Testis (tissue), 3 donors: ENCODE data around the gene RNF114. TPM values are rescaled to one million over a fixed set of nuclear protein-coding genes. Genes with fewer than 3 reads are reported as not detected.
"Not testable (repeated sequence)": the region's sequence is repeated elsewhere in the genome, so short reads cannot be mapped to it uniquely, and the experiment has no call there.

Source experiments
- DNase-seq: peaks from one replicate; pipeline ENCODE4 v3.0.0-alpha.2; 2019
- H3K27ac ChIP-seq, 2 donors: fragments of 200-600 bp; sonication (generic); one replicate each; pipeline ENCODE4 v1.5.1; 2019
- H3K27me3 ChIP-seq: fragments of 200-600 bp; sonication (generic); one replicate; pipeline ENCODE4 v1.5.1; 2019
- H3K36me3 ChIP-seq: fragments of 200-600 bp; sonication (generic); one replicate; pipeline ENCODE4 v1.5.1; 2017; ENCODE audit warnings: low read depth; ENCODE audit errors: missing control alignments
- H3K4me1 ChIP-seq: fragments of 200-600 bp; sonication (generic); one replicate; pipeline ENCODE4 v1.5.1; 2019
- H3K4me3 ChIP-seq, 2 donors: fragments of 200-600 bp; sonication (generic); one replicate each; pipeline ENCODE4 v1.5.1; 2017 to 2019
- H3K9me3 ChIP-seq: fragments of 200-600 bp; sonication (generic); one replicate; pipeline ENCODE4 v1.5.1; 2017
- CTCF ChIP-seq, 3 experiments: fragments of 450-650 bp in 2 of 3; fragments of 200-600 bp in 1 of 3; sonication (generic) in 1 of 3; IDR thresholded peaks; one replicate each; pipeline ENCODE4 v1.5.1; 2016 to 2019; ENCODE audit warnings: antibody characterized with exemption in 3 of 3, mild to moderate bottlenecking in 2 of 3, moderate library complexity in 1 of 3
- POLR2A ChIP-seq: fragments of 450-650 bp; IDR thresholded peaks from one replicate; pipeline ENCODE4 v1.6.1; 2017; ENCODE audit warnings: antibody characterized with exemption, mild to moderate bottlenecking, moderate library complexity
- WGBS, 2 donors: methylation state at CpG; one replicate each; pipeline ENCODE4 v1.1.5; 2018; 5-methylcytosine and 5-hydroxymethylcytosine counted together
- intact Hi-C: fragments of 100-400 bp; cut with DNase I; formaldehyde crosslinking; loops from one replicate; pipeline ENCODE4 v1.15.1; 2023; ENCODE audit warnings: low total_unique reads
- polyA plus RNA-seq: library from polyadenylated mRNA; stranded (reverse); fragments of 350-450 nt; fragmentation: Illumina TruSeq; extraction: RNeasy Lipid Tissue Mini Kit (QIAGEN cat#74804); gene quantifications from one replicate; pipeline ENCODE4 v1.2.3, GENCODE V29; 2014; ENCODE audit warnings: low read depth, low replicate concordance; ENCODE audit not compliant: insufficient read depth
- total RNA-seq, 2 donors: library from RNA; depleted of rRNA; stranded (reverse); fragments of >200 nt; gene quantifications; one replicate each; pipeline ENCODE4 v1.2.3, GENCODE V29; 2016

Gene RNF114
- total and polyA plus RNA-seq, 3 donors from 2014 or later: 472 to 531 (median 479) TPM

DNA sequence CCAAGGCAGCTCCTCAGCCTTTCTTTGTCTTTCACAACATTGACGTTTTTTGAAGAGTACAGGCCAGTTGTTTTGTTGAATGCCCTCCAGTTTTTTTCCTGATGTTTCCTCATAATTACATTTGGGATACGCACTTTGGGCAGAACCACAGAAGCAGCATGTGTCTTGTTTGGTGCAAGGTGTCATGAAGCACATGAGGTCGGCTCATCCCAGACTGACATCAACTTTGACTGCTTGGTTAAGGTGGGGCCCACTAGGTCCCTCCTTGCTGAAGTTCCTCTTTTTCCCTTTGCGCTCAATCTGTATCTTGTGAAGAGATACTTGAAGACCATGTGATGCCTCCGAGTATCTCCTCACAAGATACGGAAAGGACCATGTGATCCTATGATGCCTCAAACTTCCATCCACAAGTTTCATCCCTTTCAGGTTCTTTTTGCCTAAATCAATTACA is 57.1 kb downstream of the RNF114 start:
- H3K27ac ChIP-seq: no peak overlapping the region
- no peaks in the 10 kb centered on the region for H3K9me3 ChIP-seq
- H3K36me3 ChIP-seq: no peaks in the 10 kb centered on the region
- peaks cover 25% of the 10 kb centered on the region for H3K4me1 ChIP-seq
- WGBS, 2 donors: 65 to 71% methylated on average over 6 of the region's 6 CpGs
- H3K27me3 ChIP-seq: no peaks in the 10 kb centered on the region
- intact Hi-C loops: no loop called here
- no peak for DNase-seq
- no peak overlapping the region for H3K4me3 ChIP-seq
- no peak for TF ChIP-seq CTCF (IDR thresholded peaks at IDR 0.05)

DNA sequence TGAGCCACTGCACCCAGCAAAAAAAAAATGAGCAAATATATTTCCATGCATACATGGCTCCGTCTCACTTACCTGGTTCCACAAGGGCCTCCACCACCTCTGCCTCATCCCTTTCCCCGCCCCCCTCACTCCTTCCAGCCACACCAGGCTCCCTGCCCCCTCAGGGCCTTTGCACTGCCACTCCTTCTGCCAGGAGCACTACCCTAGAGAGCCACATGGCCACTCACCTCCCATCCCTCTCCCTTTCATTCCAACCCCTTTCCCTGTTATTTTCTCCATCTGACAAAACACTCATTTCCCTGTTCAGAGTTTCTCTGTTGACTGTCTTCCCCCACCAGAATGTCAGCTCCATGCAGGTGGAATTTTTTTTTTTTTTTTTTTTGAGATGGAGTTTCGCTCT is 59.4 kb downstream of the RNF114 start:
- 94 to 97% methylated on average over 3 of the region's 3 CpGs for WGBS, 2 donors
- no peaks in the 10 kb centered on the region for H3K36me3 ChIP-seq
- TF ChIP-seq CTCF (IDR thresholded peaks at IDR 0.05): no peak
- TF ChIP-seq POLR2A: no peak
- H3K27me3 ChIP-seq: no peaks in the 10 kb centered on the region
- H3K9me3 ChIP-seq: no peaks in the 10 kb centered on the region
- intact Hi-C loops: no loop called here
- no peak overlapping the region for H3K27ac ChIP-seq
- H3K4me1 ChIP-seq: peaks cover 4% of the 10 kb centered on the region
- DNase-seq: no peak
- no peak overlapping the region for H3K4me3 ChIP-seq

DNA sequence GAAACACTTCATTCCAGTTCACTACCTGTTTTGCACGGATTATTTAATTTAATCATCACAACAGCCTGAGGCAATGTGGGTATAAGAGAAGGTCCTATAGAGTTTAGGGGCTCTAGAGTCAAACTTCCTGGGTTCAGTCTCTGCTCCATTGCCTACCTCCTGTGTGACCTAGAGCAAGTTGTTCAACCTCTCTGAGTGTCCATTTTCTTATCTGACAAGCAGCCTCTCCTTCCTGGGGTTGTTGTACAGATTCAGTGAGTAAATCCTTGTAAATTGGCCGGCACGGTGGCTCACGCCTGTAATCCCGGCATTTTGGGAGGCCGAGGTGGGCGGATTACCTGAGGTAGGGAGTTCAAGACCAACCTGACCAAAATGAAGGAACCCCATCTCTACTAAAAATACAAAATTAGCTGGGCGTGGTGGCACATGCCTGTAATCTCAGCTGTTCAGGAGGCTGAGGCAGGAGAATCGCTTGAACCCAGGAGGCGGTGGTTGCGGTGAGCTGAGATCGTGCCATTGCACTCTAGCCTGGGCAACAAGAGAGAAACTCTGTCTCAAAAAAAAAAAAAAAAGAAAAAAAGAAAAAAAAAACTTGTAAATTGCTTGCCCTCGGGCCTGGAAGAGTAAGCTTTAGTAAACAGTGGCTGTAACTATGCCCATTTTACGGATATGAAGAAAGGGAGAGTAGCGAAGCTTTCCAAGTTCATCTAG is 62.4 kb downstream of the RNF114 start:
- H3K4me1 ChIP-seq, H3K9me3 ChIP-seq, H3K4me3 ChIP-seq, H3K27ac ChIP-seq, H3K27me3 ChIP-seq, intact Hi-C loops, H3K36me3 ChIP-seq, DNase-seq: not testable (repeated sequence)
- WGBS, 2 donors: 89 to 94% methylated on average over 15 of the region's 15 CpGs

DNA sequence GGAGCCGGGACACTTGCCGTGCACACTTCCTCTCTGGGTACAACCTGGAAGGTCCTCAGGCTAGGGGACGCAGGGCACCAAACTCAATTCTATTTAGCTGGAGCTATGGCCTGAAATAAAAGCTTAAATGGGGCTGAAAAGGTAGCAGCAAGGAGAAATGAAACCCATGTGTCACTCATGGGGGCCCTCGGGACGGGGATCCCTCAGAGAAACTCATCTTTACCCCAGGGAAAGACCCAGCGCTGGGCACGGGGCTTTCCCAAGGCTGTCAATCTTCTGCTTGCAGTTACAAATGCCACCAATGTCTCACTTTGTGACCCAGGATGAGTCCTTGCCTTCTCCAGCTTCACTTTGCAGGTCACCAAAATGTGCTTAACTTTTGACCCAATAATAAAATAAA is 63.1 kb downstream of the RNF114 start:
- Histone ChIP-seq H3K27me3 (no peaks in the 10 kb centered on the region), H3K9me3 (no peaks in the 10 kb centered on the region), H3K4me3 (no peak overlapping the region), H3K27ac (no peak overlapping the region), H3K4me1 (no peaks in the 10 kb centered on the region), H3K36me3 (no peaks in the 10 kb centered on the region)
- WGBS, 2 donors: 67 to 80% methylated on average over 4 to 7 of the region's 7 CpGs
- intact Hi-C loops: no loop called here
- DNase-seq: no peak
- TF ChIP-seq CTCF (IDR thresholded peaks at IDR 0.05) (no peak), POLR2A (no peak)

GRCh38 chr20:50000548-50001222 is 64.5 kb downstream of the RNF114 start:
- H3K27me3 ChIP-seq, DNase-seq, intact Hi-C loops, H3K9me3 ChIP-seq, H3K4me1 ChIP-seq, H3K4me3 ChIP-seq, H3K36me3 ChIP-seq, H3K27ac ChIP-seq: not testable (repeated sequence)
- WGBS, 2 donors: 86% methylated on average over 14 of the region's 14 CpGs
